Kidney glomerular epithelial cell (primary cell): Measurements from ENCODE around the gene GNPNAT1.
"Not testable (repeated sequence)": the region's sequence is repeated elsewhere in the genome, so short reads cannot be mapped to it uniquely, and the experiment has no call there.

Experiments used
- DNase-seq: peaks from one replicate; lab custom pipeline; 2025; lab: John Stamatoyannopoulos, UW

Gene GNPNAT1

GRCh38 chr14:52790011-52790755 lies 1.2 kb downstream of the GNPNAT1 start:
- DNase-seq = peak; percentile 4

- no peak for DNase-seq
These were observed 2.3 kb downstream of the GNPNAT1 start for GRCh38 chr14:52789118-52789517.

DNA sequence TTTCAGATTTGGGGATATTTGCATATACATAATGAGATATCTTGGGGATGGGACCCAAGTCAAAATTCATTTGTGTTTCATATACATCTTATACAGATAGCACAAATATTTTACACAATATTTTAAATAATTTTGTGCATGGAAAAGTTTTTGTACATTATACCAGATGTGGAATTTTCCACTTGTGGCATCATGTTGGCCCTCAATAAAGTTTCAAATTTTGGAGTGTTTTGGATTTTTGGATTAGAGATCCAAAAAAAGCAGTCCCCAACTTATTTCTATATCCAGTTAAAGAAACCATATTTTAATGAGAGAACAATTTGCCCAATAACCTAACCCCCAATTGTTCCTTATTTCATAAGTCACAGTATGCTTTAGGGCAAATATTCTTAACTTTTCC lies 4.5 kb downstream of the GNPNAT1 start:
- no peak for DNase-seq

DNA sequence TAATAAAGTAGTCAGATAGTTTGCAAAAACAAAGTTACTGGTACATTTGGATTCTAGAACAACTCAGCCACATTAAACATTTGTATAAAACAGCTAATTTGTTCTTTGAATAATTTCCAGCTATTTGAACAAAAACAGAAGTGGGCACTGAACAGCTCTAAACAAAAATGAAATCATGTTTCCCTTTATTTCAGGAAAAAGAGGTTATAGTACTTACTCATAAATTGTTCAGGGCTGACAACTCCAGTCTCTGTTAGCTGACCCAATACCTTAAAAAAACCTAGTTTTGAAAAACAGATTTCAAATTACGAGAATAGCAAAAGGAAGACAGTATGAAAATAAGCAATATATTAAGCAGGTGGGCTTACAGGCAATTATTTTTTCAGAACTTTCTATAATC lies 8.2 kb downstream of the GNPNAT1 start:
- DNase-seq = no peak

GRCh38 chr14:52781629-52782028 lies 9.8 kb downstream of the GNPNAT1 start:
- DNase-seq = no peak

- DNase-seq = no peak
These were observed 10.5 kb downstream of the GNPNAT1 start for GRCh38 chr14:52780893-52781292.

GRCh38 chr14:52778702-52779101 lies 12.7 kb downstream of the GNPNAT1 start:
- DNase-seq = no peak

DNA sequence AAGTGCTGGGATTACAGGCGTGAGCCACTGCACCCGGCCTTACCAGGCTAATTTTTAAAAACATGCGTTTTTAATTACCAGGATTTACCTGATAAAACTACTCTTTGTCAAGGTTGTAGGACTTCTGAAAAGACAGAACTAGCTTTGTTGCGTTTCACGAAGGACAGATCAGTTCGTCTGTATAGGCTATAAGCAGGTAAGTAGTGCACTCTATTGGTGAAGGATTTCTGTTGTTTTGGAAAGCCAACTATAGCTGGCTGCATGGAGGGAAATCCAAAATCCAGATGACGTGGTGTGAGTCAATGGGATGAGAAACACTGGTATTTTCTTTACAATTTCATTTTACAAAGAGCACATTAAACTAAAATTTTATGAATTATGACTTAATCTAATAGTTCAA lies 14.6 kb downstream of the GNPNAT1 start:
- no peak for DNase-seq

- no peak for DNase-seq
These were observed 21.5 kb downstream of the GNPNAT1 start for GRCh38 chr14:52769887-52770286.

GRCh38 chr14:52767058-52767833 lies 24.2 kb downstream of the GNPNAT1 start:
- DNase-seq = no peak

DNA sequence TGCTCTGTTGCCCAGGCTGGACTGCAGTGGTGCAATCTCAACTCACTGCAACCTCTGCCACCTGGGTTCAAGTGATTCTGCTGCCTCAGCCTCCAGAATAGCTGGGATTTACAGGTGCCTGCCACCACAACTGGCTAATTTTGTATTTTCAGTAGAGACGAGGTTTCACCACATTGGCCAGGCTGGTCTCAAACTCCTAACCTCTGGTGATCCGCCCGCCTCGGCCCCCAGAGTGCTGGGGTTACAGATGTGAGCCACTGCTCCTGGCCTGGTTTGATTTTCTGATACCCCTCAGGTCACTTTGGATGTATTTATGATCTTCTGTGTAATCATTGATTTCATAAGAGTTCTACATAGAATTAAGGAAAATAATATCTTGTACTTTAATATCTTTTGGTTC lies 28.5 kb downstream of the GNPNAT1 start:
- DNase-seq = not testable (repeated sequence)

DNA sequence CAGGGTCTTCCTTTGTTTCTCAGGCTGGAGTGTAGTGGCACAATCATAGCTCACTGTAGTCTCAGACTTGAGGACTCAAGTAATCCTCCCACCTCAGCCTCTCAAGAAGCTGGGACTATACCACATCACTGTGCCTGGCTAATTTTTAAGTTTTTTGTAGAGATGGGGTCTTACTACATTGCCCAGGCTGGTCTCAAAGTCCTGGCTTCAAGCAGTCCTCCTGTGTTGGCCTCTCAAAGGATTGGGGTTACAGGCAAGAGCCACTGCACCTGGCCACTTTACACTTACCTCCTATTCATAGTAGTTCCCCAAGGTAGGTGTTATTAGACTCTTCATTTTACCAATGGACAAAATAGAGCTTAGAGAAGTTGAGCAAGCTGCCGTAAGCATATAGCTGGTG lies 32.3 kb downstream of the GNPNAT1 start:
- DNase-seq = no peak

- DNase-seq = no peak
These were observed 35.6 kb downstream of the GNPNAT1 start for GRCh38 chr14:52755607-52756316.

DNA sequence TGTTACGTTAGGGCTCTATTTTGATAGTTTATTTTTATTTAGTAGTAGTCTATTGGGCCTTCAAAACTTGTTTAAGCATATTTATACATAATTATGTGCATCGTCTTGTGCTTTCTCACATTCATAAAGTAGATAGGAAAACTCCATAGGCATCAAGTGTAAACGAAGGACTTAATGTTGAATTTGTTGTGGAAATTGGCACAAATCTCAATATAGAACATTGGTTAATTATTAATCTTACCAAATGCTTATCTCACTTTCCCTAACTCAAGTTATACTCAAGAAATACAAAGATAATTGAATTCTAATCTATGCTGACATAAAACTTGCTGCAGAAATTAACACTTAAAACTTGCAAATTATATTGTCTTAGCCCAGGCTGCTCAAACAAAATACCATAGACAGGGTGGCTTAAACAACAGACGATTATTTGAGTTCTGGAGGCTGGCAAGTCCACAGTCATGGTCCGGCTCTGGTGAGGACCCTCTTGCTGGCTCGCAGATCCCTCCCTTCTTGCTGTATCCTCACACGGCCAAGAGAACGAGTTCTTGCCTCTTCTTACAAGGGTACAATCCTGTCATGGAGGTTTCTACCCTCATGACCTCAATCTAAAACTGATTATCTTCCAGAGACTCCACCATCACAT lies 42.6 kb downstream of the GNPNAT1 start:
- DNase-seq = no peak

DNA sequence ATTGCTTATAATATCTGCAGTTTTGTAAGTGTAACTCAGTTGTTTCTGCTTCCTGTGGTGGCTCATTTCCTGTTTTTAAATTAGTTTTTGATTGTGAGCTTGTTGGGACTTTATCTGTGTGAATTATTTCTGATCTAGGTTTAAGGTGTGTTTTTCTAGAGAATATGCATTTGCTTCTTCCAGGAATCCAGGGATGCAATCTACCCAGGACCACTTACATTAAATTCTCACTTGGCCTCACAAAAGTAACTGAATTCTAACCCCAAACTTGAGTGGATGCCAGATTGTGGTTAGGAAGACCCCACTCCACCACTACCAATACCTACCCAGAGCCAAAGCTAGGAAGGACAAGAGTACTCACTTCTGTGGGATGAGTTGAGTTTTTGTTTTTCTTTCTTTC lies 49.5 kb downstream of the GNPNAT1 start:
- DNase-seq = no peak

DNA sequence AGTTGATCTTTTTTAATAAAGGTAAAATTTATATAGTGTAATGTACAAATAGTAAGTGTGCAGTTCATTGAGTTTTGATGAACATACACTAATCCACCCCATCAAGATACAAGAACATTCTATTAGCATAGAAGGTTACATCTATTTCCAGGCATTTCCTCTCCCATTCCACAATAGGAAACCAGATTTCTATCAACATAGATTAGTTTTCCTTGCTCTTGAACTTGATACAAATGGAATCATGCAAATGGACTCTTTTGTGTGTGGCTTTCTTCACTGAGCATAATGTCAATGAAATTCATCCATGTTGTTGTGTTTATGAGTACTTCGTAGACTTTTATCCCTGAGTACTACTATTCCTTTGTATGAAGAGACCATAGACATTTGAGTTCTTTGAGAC lies 50.7 kb downstream of the GNPNAT1 start:
- no peak for DNase-seq

- DNase-seq = no peak
These were observed 53.0 kb downstream of the GNPNAT1 start for GRCh38 chr14:52738409-52738808.

DNA sequence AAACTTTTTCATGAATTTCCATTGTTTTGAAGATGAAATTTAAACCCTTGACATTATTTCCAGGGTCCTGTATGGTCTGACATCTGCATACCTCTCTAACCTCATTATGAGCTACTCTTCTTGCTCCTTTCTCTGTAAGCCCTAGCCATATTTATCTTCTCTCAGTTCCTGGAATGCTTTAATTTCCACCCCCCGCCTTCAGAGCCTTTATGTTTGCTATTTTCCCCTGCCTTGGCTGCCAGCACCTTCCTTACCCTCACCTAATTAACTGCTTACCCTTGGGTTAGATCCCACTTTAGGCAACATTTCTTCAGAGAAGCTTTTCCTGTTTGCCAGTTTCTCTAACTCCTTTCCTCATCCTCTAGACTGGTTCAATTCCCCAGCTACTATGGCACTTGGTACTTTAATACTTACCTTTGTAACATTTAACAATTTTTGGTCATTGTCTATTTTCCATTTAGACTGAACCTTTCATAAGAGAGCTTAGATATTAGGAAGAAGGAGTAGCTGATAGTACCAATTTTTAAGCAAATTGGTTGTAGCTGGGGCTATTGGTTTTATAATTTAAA lies 55.4 kb downstream of the GNPNAT1 start:
- DNase-seq = no peak

- DNase-seq = no peak
These were observed 57.6 kb downstream of the GNPNAT1 start for GRCh38 chr14:52733824-52734223.

- DNase-seq = no peak
These were observed 60.7 kb downstream of the GNPNAT1 start for GRCh38 chr14:52730709-52731111.

GRCh38 chr14:52729925-52730708 lies 61.3 kb downstream of the GNPNAT1 start, which contains the start of gene STYX:
STYX (plus strand) TSS chr14:52730166; CDS start chr14:52730475, 309 bp downstream.
- DNase-seq = peak; percentile 97
